Nucleus accumbens (tissue), 56 donors: ENCODE results near the gene GPR12.

Experiments
- DNase-seq, 56 donors: peaks; one replicate each; lab custom pipeline; 2025; lab: John Stamatoyannopoulos, UW

The GPR12 gene

DNA sequence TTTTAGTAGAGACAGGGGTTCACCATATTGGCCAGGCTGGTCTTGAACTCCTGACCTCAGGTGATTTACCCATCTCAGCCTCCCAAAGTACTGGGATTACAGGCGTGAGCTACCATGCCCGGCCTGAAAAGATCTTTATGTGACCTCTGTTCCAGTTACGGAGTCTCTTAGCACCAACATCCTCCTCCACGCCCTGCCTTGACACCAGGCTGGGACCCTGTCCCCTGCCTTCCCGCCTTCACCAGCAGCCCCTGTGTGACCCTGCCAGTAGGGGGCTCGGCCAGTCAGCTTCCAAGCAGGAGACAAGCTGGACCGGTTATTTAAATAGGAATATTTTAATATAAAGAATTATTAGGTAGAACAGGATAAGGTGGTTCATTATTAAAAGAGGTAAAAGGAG is 54.2 kb downstream of the GPR12 start:
- DNase-seq: no peak

DNA sequence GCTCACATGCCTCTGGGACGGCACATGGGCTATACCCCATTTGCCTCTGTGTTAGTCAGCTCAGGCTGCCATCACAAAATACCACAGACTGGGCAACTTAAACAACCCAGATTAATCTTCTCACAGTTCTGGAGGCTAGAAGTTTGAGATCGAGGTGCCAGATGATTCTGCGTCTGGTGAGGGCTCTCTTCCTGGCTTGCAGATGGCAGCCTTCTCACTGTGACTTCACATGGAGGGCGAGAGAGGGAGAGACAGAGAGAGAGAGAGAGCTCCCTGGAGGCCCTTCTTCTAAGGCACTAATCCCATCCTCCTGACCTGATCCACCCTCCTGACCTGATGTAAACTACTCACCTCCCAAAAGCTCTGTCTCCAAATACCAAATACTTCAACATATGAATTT is 55.0 kb downstream of the GPR12 start:
- DNase-seq: no peak
